Skeletal muscle satellite cell (primary cell): Measurements from ENCODE around the gene CLASP1.
"Not testable (repeated sequence)": the region's sequence is repeated elsewhere in the genome, so short reads cannot be mapped to it uniquely, and the experiment has no call there.

Experiments used
- H3K27me3 ChIP-seq: 2 replicates; pipeline ENCODE4 v1.7.0; 2013; ENCODE audit warnings: low read length; ENCODE audit not compliant: control insufficient read depth, insufficient read depth
- H3K36me3 ChIP-seq: 2 replicates; pipeline ENCODE4 v1.7.0; 2013; ENCODE audit warnings: mild to moderate bottlenecking, control low read depth, low read length; ENCODE audit not compliant: insufficient read depth
- H3K4me1 ChIP-seq: 2 replicates; pipeline ENCODE4 v1.7.0; 2013; ENCODE audit warnings: low read length; ENCODE audit not compliant: control insufficient read depth, insufficient read depth
- H3K4me2 ChIP-seq: 2 replicates; pipeline ENCODE4 v1.7.0; 2013; ENCODE audit warnings: mild to moderate bottlenecking, low read length
- H3K4me3 ChIP-seq: 2 replicates; pipeline ENCODE4 v1.7.0; 2013; ENCODE audit warnings: low read length
- H3K9ac ChIP-seq: 2 replicates; pipeline ENCODE4 v1.7.0; 2013; ENCODE audit warnings: mild to moderate bottlenecking, low read depth, low read length, moderate library complexity
- H3K9me3 ChIP-seq: replicated peaks from 2 replicates; pipeline ENCODE4 v1.7.0; 2013; ENCODE audit warnings: mild to moderate bottlenecking, control low read depth, low read length

Gene CLASP1

DNA sequence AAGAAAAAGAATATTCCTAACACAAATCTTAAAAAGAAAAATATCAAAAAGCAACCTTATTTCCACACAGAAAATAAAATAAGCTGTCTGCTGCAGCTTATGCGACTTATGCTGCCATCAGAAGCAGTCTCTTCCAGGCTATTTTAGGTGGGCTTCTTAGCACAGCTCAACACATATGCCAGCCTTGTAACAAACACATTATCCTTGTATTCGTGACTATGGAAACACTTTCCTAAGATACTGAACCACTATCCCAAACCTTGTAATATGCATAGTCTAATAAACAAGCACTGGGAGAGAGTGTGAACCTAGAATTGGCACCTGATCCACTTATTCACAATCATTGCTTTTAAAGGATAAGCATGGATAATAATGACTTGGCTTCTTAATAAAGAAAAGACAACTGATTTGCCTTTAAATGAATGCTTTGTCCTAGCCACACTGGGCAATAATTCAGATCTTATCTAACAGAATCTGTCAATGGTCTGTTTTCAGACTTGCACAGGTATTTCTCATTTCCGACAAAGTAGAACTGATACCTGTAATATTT, 158.6 kb downstream of the CLASP1 start:
- Histone ChIP-seq H3K9me3 (no peaks in the 10 kb centered on the region), H3K4me1 (peaks cover 48% of the 10 kb centered on the region), H3K27me3 (no peaks in the 10 kb centered on the region), H3K9ac (peak overlapping the region; percentile 44), H3K4me2 (no peak overlapping the region), H3K4me3 (no peak overlapping the region), H3K36me3 (peaks cover 7% of the 10 kb centered on the region)

DNA sequence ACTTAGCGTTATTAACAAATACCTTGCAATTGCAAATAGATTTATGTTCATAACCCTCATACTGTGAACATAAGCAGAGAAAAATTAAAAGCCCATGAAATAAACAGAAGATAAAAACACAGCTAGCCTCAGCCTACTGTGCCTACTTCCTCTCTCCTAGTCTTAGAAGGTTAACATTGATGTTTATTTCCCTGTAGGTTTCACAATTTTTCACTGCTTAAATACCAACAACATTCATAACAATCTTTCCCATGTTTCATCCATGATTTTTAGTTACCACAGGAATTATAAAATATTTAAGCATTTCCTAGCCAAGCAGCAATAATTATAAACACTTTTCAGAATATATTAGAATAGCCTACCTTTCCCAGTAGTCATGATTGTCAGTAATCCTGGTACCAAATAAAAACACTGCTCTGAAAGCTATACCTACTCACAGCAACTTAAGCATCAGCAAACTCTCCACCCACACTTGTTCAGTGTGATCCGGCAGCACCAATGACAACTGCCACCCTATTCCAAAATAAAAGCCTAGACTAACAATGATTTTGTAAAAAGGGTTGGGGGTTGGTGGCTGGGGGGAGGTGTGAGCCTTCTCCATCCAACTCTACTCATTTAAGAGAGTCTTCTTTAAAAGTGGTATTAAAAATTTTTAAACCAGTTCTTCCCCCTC, 159.2 kb downstream of the CLASP1 start:
- Histone ChIP-seq H3K4me1 (peaks cover 54% of the 10 kb centered on the region), H3K9me3 (no peaks in the 10 kb centered on the region), H3K9ac (peak overlapping the region; percentile 44), H3K27me3 (no peaks in the 10 kb centered on the region), H3K4me2 (peak overlapping the region; percentile 62), H3K4me3 (no peak overlapping the region), H3K36me3 (peaks cover 7% of the 10 kb centered on the region)

GRCh38 chr2:121489284-121489683, 160.0 kb downstream of the CLASP1 start:
- H3K9me3 ChIP-seq: no peaks in the 10 kb centered on the region
- peak overlapping the region; percentile 44 for H3K9ac ChIP-seq
- peaks cover 3% of the 10 kb centered on the region for H3K36me3 ChIP-seq
- peak overlapping the region; percentile 62 for H3K4me2 ChIP-seq
- no peak overlapping the region for H3K4me3 ChIP-seq
- no peaks in the 10 kb centered on the region for H3K27me3 ChIP-seq
- peaks cover 61% of the 10 kb centered on the region for H3K4me1 ChIP-seq

GRCh38 chr2:121486191-121486790, 163.0 kb downstream of the CLASP1 start:
- Histone ChIP-seq H3K27me3 (no peaks in the 10 kb centered on the region), H3K9me3 (no peaks in the 10 kb centered on the region), H3K4me2 (no peak overlapping the region), H3K4me1 (peaks cover 64% of the 10 kb centered on the region), H3K9ac (no peak overlapping the region), H3K4me3 (no peak overlapping the region), H3K36me3 (peaks cover 11% of the 10 kb centered on the region)

DNA sequence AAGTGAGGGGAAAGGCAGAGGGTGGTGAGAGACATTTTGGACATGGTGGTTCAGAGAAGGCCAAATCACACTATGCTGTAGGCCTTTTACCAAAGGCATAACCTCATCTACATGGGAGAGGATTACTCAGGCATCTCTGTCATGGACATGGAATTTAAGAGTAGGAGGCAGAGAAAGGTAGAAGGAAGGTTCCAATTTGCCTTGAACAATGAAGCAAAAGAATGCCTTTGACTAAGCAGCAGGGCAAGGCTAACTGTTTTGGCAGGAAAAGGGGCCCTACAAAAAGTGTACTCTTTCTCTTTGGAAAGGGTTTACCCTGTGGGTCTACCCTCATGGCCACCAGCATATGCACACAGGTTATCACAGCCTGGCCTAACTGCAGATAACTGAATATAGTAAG, 164.2 kb downstream of the CLASP1 start:
- H3K4me1 ChIP-seq: peaks cover 66% of the 10 kb centered on the region
- H3K4me3 ChIP-seq: no peak overlapping the region
- H3K9ac ChIP-seq: peak overlapping the region; percentile 38
- peaks cover 11% of the 10 kb centered on the region for H3K36me3 ChIP-seq
- peak overlapping the region; percentile 48 for H3K4me2 ChIP-seq
- no peaks in the 10 kb centered on the region for H3K27me3 ChIP-seq
- H3K9me3 ChIP-seq: no peaks in the 10 kb centered on the region

- H3K4me3 ChIP-seq: no peak overlapping the region
- no peaks in the 10 kb centered on the region for H3K9me3 ChIP-seq
- peaks cover 11% of the 10 kb centered on the region for H3K36me3 ChIP-seq
- H3K4me1 ChIP-seq: peaks cover 66% of the 10 kb centered on the region
- no peaks in the 10 kb centered on the region for H3K27me3 ChIP-seq
- no peak overlapping the region for H3K9ac ChIP-seq
- no peak overlapping the region for H3K4me2 ChIP-seq
Observed at GRCh38 chr2:121483846-121484245, 165.4 kb downstream of the CLASP1 start.

DNA sequence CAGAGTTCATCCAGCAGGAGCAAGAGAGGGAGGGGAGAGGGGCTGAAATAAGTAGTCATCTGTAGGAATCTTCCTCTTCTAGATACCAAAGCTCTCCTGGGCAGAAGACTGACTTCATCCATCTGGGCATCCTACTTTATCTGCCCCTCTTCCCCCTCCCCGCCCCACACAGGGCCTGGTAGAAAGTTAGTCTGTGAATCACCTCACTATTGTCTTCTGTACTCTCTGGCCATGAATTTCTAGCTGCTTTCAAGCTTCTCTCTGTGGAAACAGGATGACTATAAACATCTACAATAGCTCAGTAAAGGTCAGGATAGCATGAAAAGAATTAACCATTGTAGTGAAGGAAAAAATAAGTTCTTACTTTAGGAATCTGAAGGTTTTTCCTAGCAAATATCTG, 166.2 kb downstream of the CLASP1 start:
- H3K9me3 ChIP-seq: no peaks in the 10 kb centered on the region
- no peak overlapping the region for H3K4me2 ChIP-seq
- peak overlapping the region; percentile 12 for H3K9ac ChIP-seq
- no peaks in the 10 kb centered on the region for H3K27me3 ChIP-seq
- peaks cover 11% of the 10 kb centered on the region for H3K36me3 ChIP-seq
- no peak overlapping the region for H3K4me3 ChIP-seq
- peaks cover 63% of the 10 kb centered on the region for H3K4me1 ChIP-seq

- H3K4me2 ChIP-seq: peak overlapping the region; percentile 53
- no peaks in the 10 kb centered on the region for H3K9me3 ChIP-seq
- H3K4me1 ChIP-seq: peaks cover 70% of the 10 kb centered on the region
- no peak overlapping the region for H3K4me3 ChIP-seq
- peaks cover 11% of the 10 kb centered on the region for H3K36me3 ChIP-seq
- no peak overlapping the region for H3K9ac ChIP-seq
- no peaks in the 10 kb centered on the region for H3K27me3 ChIP-seq
Observed at GRCh38 chr2:121480826-121481225, 168.4 kb downstream of the CLASP1 start.

DNA sequence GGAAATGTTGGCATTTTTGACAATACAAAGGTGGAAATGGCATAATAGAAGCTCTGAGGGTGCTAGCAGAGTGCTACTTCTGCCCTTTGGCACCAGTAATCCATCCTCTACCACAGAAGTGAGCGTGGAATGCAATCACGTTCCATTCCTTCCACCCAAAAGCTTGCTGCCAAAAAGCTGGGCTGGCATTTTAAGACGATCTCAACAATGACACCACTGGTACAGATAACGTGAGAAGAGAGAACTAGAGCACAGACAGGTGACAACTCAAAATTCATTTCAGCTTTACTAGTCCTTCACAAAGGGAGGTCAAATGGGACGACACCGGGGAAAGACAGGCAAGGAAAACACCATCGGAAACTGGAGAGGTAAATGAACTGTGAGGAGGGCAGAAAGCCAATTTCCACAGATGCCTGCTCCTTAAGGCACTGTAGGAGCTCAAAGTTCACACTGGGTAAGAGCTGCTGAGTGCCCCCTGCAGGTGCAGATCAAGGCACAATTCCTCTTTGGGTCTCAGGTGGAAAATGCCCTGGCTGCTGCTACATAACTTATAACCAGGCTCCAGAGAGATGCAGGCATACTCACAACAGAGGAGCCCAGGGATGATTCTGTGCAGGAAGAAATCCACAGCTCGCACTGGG, 169.3 kb downstream of the CLASP1 start:
- peaks cover 67% of the 10 kb centered on the region for H3K4me1 ChIP-seq
- peak overlapping the region; percentile 5 for H3K9ac ChIP-seq
- H3K4me3 ChIP-seq: no peak overlapping the region
- no peaks in the 10 kb centered on the region for H3K27me3 ChIP-seq
- no peaks in the 10 kb centered on the region for H3K9me3 ChIP-seq
- peak overlapping the region; percentile 53 for H3K4me2 ChIP-seq
- H3K36me3 ChIP-seq: peaks cover 11% of the 10 kb centered on the region

GRCh38 chr2:121478996-121479745, 170.1 kb downstream of the CLASP1 start:
- no peaks in the 10 kb centered on the region for H3K27me3 ChIP-seq
- no peaks in the 10 kb centered on the region for H3K9me3 ChIP-seq
- peak overlapping the region; percentile 5 for H3K9ac ChIP-seq
- peak overlapping the region; percentile 53 for H3K4me2 ChIP-seq
- peaks cover 58% of the 10 kb centered on the region for H3K4me1 ChIP-seq
- H3K4me3 ChIP-seq: no peak overlapping the region
- peaks cover 11% of the 10 kb centered on the region for H3K36me3 ChIP-seq

DNA sequence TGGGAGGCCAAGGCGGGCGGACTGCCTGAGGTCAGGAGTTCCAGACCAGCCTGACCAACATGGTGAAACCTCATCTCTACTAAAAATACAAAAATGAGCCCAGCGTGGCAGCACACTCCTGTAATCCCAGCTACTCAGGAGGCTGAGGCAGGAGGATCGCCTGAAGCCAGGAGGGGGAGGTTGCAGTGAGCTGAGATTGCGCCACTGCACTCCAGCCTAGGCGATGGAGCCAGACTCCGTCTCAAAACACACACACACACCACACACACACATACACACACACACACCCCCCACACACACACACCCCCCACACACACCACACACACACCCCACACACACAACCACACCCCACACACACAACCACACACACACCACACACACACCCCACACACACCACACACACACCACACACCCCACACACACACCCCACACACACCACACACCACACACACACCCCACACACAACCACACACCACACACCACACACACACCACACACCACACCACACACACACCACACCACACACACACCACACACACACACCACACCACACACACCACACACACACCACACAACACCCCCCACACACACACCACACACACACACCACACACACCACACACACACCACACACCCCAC, 170.8 kb downstream of the CLASP1 start:
- H3K9me3 ChIP-seq, H3K9ac ChIP-seq, H3K4me2 ChIP-seq, H3K4me3 ChIP-seq, H3K27me3 ChIP-seq: not testable (repeated sequence)
- Histone ChIP-seq H3K36me3 (peaks cover 11% of the 10 kb centered on the region), H3K4me1 (peaks cover 57% of the 10 kb centered on the region)
